GM12873 (cell line): ENCODE results near the gene TSPOAP1.

ENCODE experiments used
- CTCF ChIP-seq: IDR thresholded peaks from 2 replicates; pipeline ENCODE4 v1.5.1; 2012; ENCODE audit warnings: low read depth, mild to moderate bottlenecking, moderate library complexity, low read length, control low read depth; ENCODE audit not compliant: insufficient read depth; ENCODE audit errors: missing control alignments

TSPOAP1 gene

GRCh38 chr17:58328195-58329034 lies at the start of gene TSPOAP1:
Gene TSPOAP1, minus strand, starts transcription at chr17:58328795. Its CDS starts 875 bp downstream, at chr17:58327920.
- TF ChIP-seq CTCF = no peak

- TF ChIP-seq CTCF = no peak
These were observed 49.1 kb upstream of the TSPOAP1 start for GRCh38 chr17:58377661-58378060.

GRCh38 chr17:58377093-58377601 lies 48.6 kb upstream of the TSPOAP1 start:
- TF ChIP-seq CTCF = no peak

- TF ChIP-seq CTCF = no peak
These were observed 47.9 kb upstream of the TSPOAP1 start for GRCh38 chr17:58376472-58377000.

- TF ChIP-seq CTCF = no peak
These were observed 47.2 kb upstream of the TSPOAP1 start for GRCh38 chr17:58375811-58376210.

- no peak for TF ChIP-seq CTCF
These were observed 46.7 kb upstream of the TSPOAP1 start for GRCh38 chr17:58375256-58375655.

- no peak for TF ChIP-seq CTCF
These were observed 45.3 kb upstream of the TSPOAP1 start for GRCh38 chr17:58373923-58374322.
